GM12878 (cell line): ENCODE data around the gene ZNF473.

Experiments
- ATF3 ChIP-seq: IDR thresholded peaks from 2 replicates; pipeline ENCODE4 v1.6.1; 2011; ENCODE audit warnings: low read depth, mild to moderate bottlenecking, low read length, moderate library complexity, borderline replicate concordance; ENCODE audit errors: extremely low read depth
- CTCF ChIP-seq, 3 experiments: IDR thresholded peaks in 2 of 3; conservative IDR thresholded peaks in 1 of 3; 2 replicates each; pipeline ENCODE4 v1.5.1; 2011; ENCODE audit warnings: low read depth in 3 of 3, low read length in 3 of 3, mild to moderate bottlenecking in 3 of 3, control low read depth in 2 of 3, moderate library complexity in 2 of 3, inconsistent platforms in 1 of 3, mixed read lengths in 1 of 3; ENCODE audit not compliant: control insufficient read depth in 2 of 3, insufficient read depth in 1 of 3; ENCODE audit errors: extremely low read depth in 1 of 3
- EED ChIP-seq: sonication (generic); IDR thresholded peaks from 2 replicates; pipeline ENCODE4 v1.6.1; 2016; ENCODE audit warnings: antibody characterized with exemption, low read depth
- EP300 ChIP-seq, 2 experiments: fragments of 150-350 bp in 1 of 2; IDR thresholded peaks; 2 replicates each; pipeline ENCODE4 v1.6.1; 2011 to 2012; ENCODE audit warnings: low read depth in 2 of 2, low read length in 2 of 2, borderline replicate concordance in 1 of 2, improper control_type of control experiment in 1 of 2, inconsistent platforms in 1 of 2; ENCODE audit not compliant: control insufficient read depth in 1 of 2
- MAX ChIP-seq: IDR thresholded peaks from 2 replicates; pipeline ENCODE4 v1.6.1; 2012; ENCODE audit warnings: low read depth, low read length, improper control_type of control experiment
- MXI1 ChIP-seq: fragments of 150-350 bp; IDR thresholded peaks from 2 replicates; pipeline ENCODE4 v1.6.1; 2011; ENCODE audit warnings: low read depth, mild to moderate bottlenecking, inconsistent platforms, low read length, improper control_type of control experiment
- SPI1 ChIP-seq: IDR thresholded peaks from 2 replicates; pipeline ENCODE4 v1.6.1; 2011; ENCODE audit warnings: low read depth, mild to moderate bottlenecking, low read length, moderate library complexity, borderline replicate concordance; ENCODE audit not compliant: insufficient read depth
- TCF7 ChIP-seq: IDR thresholded peaks from 2 replicates; pipeline ENCODE4 v1.6.1; 2014; ENCODE audit warnings: antibody characterized with exemption, borderline replicate concordance

GRCh38 chr19:49985871-49986270 lies 39.9 kb upstream of the ZNF473 start:
- TF ChIP-seq SPI1 (no peak), MXI1 (no peak), EP300 (IDR thresholded peaks at IDR 0.05; ENCODE audit: borderline replicate concordance in 1 of 2, control insufficient read depth in 1 of 2, low read depth in 2 of 2, low read length in 2 of 2) (no peak), MAX (no peak), EED (no peak), CTCF (IDR thresholded peaks at IDR 0.05 in 2 of 3, conservative IDR thresholded peaks at IDR 0.05 in 1 of 3; ENCODE audit: control insufficient read depth in 2 of 3, extremely low read depth in 1 of 3, insufficient read depth in 1 of 3, low read depth in 3 of 3, low read length in 3 of 3) (no peak), ATF3 (no peak), TCF7 (no peak)
